Caco-2 (cell line): Measurements from ENCODE around the gene CRB1. TPM values are rescaled to one million over a fixed set of nuclear protein-coding genes. Genes with fewer than 3 reads are reported as not detected.

ENCODE experiments used
- BruUV-seq: library from RNA; stranded (reverse); fragments of 400-500 nt; replicated peaks from 2 replicates; lab custom pipeline; 2021; lab: Mats Ljungman, UMichigan
- CTCF ChIA-PET: fragments of 300-600 bp; sonication (Branson Sonifier 250); formaldehyde crosslinking; loops from one replicate; lab custom pipeline; 2022; ENCODE audit warnings: antibody characterized with exemption; lab: Charles Lee
- POLR2A ChIA-PET: fragments of 300-600 bp; sonication (Branson Sonifier 250); formaldehyde crosslinking; loops from one replicate; lab custom pipeline; 2022; ENCODE audit warnings: antibody characterized with exemption; lab: Charles Lee
- DNase-seq, 2 experiments: peaks; one replicate each; pipeline versions ENCODE4 v3.0.0 to v3.0.0-alpha.2; 2020 to 2022
- H3K27me3 ChIP-seq: replicated peaks from 2 replicates; pipeline ENCODE4 v1.6.0; 2011; ENCODE audit warnings: low read length; ENCODE audit not compliant: control insufficient read depth, insufficient read depth
- H3K36me3 ChIP-seq: 2 replicates; pipeline ENCODE4 v1.5.1; 2011; ENCODE audit warnings: low read length; ENCODE audit not compliant: control insufficient read depth, insufficient read depth
- H3K4me1 ChIP-seq: fragments of 250-450 bp; sonication (Bioruptor Pico); 2 replicates; pipeline ENCODE4 v1.5.1; 2020; ENCODE audit warnings: mild to moderate bottlenecking
- H3K4me3 ChIP-seq: 2 replicates; pipeline ENCODE4 v1.5.1; 2011; ENCODE audit warnings: low read depth, mild to moderate bottlenecking, control low read depth, low read length
- H3K9me3 ChIP-seq: fragments of 250-450 bp; sonication (Bioruptor Pico); 2 replicates; pipeline ENCODE4 v1.5.1; 2020; ENCODE audit warnings: mild to moderate bottlenecking, moderate library complexity
- H3K27ac Mint-ChIP-seq: one replicate; pipeline ENCODE4 v1.8.0; 2022; ENCODE audit warnings: mixed read lengths; ENCODE audit not compliant: unreplicated experiment
- H3K27me3 Mint-ChIP-seq: one replicate; pipeline ENCODE4 v1.8.0; 2022; ENCODE audit warnings: mixed read lengths; ENCODE audit not compliant: insufficient read depth, unreplicated experiment
- H3K36me3 Mint-ChIP-seq: one replicate; pipeline ENCODE4 v1.8.0; 2022; ENCODE audit warnings: mild to moderate bottlenecking, mixed read lengths; ENCODE audit not compliant: insufficient read depth, unreplicated experiment
- H3K4me1 Mint-ChIP-seq: one replicate; pipeline ENCODE4 v1.8.0; 2022; ENCODE audit warnings: low read depth, mixed read lengths; ENCODE audit not compliant: unreplicated experiment
- H3K4me3 Mint-ChIP-seq: one replicate; pipeline ENCODE4 v1.8.0; 2022; ENCODE audit warnings: mild to moderate bottlenecking, moderate library complexity, mixed read lengths; ENCODE audit not compliant: unreplicated experiment
- H3K9me3 Mint-ChIP-seq: one replicate; pipeline ENCODE4 v1.8.0; 2022; ENCODE audit warnings: mixed read lengths; ENCODE audit not compliant: unreplicated experiment
- CTCF ChIP-seq, 2 experiments: fragments of 200-600 bp in 1 of 2; IDR thresholded peaks; 1 replicate in 1 of 2; 2 replicates in 1 of 2; pipeline versions ENCODE4 v1.5.1 to v1.8.0; 2011 to 2022; ENCODE audit warnings: antibody characterized with exemption in 1 of 2, control low read depth in 1 of 2, inconsistent platforms in 1 of 2, low read depth in 1 of 2, low read length in 1 of 2, mild to moderate bottlenecking in 1 of 2, moderate library complexity in 1 of 2; ENCODE audit not compliant: insufficient read depth in 1 of 2, severe bottlenecking in 1 of 2, unreplicated experiment in 1 of 2
- intact Hi-C: fragments of 100-400 bp; cut with micrococcal nuclease; formaldehyde crosslinking; loops from one replicate; pipeline ENCODE4 v1.10.0; 2022; ENCODE audit not compliant: unreplicated experiment
- total RNA-seq: library from RNA; stranded (reverse); gene quantifications from 2 replicates; pipeline ENCODE4 v1.2.3, GENCODE V29; 2022

The CRB1 gene
- total RNA-seq, 1 experiment from 2014 or later, result not detected

- H3K4me3 ChIP-seq, result no peak overlapping the region
- Mint-ChIP-seq H3K27ac (no peak overlapping the region), H3K27me3 (peaks cover 3% of the 10 kb centered on the region), H3K4me1 (no peaks in the 10 kb centered on the region), H3K9me3 (no peaks in the 10 kb centered on the region), H3K36me3 (no peaks in the 10 kb centered on the region), H3K4me3 (no peak overlapping the region)
- no peaks in the 10 kb centered on the region for H3K27me3 ChIP-seq
- no peaks in the 10 kb centered on the region for H3K36me3 ChIP-seq
- no peak for DNase-seq
- BruUV-seq, result no TSS peak
- intact Hi-C loops, result no loop called here
- H3K9me3 ChIP-seq, result no peaks in the 10 kb centered on the region
- ChIA-PET CTCF (interaction anchor here (0.7 kb wide), 1 partner anchor 64 kb away, joined by 11 read pairs; no protein-coding TSS in a partner anchor), POLR2A (no interaction called here)
- no peak for TF ChIP-seq CTCF (IDR thresholded peaks at IDR 0.05; ENCODE audit: insufficient read depth in 1 of 2, low read depth in 1 of 2, low read length in 1 of 2, severe bottlenecking in 1 of 2, unreplicated experiment in 1 of 2)
- no peaks in the 10 kb centered on the region for H3K4me1 ChIP-seq
Observed at GRCh38 chr1:197464044-197464443, 196.0 kb downstream of the CRB1 start.

GRCh38 chr1:197465528-197466327 lies 197.7 kb downstream of the CRB1 start:
- TF ChIP-seq CTCF (IDR thresholded peaks at IDR 0.05; ENCODE audit: insufficient read depth in 1 of 2, low read depth in 1 of 2, low read length in 1 of 2, severe bottlenecking in 1 of 2, unreplicated experiment in 1 of 2), result no peak
- ChIA-PET POLR2A (no interaction called here), CTCF (no interaction called here)
- Histone ChIP-seq H3K4me3 (no peak overlapping the region), H3K27me3 (no peaks in the 10 kb centered on the region), H3K4me1 (no peaks in the 10 kb centered on the region), H3K36me3 (no peaks in the 10 kb centered on the region), H3K9me3 (no peaks in the 10 kb centered on the region)
- intact Hi-C loops, result no loop called here
- no TSS peak for BruUV-seq
- DNase-seq, result no peak
- Mint-ChIP-seq H3K27me3 (peaks cover 6% of the 10 kb centered on the region), H3K4me3 (no peak overlapping the region), H3K9me3 (no peaks in the 10 kb centered on the region), H3K27ac (no peak overlapping the region), H3K36me3 (no peaks in the 10 kb centered on the region), H3K4me1 (no peaks in the 10 kb centered on the region)

GRCh38 chr1:197466813-197467212 lies 198.8 kb downstream of the CRB1 start:
- H3K36me3 Mint-ChIP-seq, result no peaks in the 10 kb centered on the region
- H3K27ac Mint-ChIP-seq, result no peak overlapping the region
- no peaks in the 10 kb centered on the region for H3K36me3 ChIP-seq
- POLR2A ChIA-PET, result no interaction called here
- H3K27me3 Mint-ChIP-seq, result peaks cover 6% of the 10 kb centered on the region
- no peaks in the 10 kb centered on the region for H3K27me3 ChIP-seq
- no peaks in the 10 kb centered on the region for H3K9me3 ChIP-seq
- BruUV-seq, result no TSS peak
- no peaks in the 10 kb centered on the region for H3K9me3 Mint-ChIP-seq
- no peak for DNase-seq
- CTCF ChIA-PET, result no interaction called here
- no peak overlapping the region for H3K4me3 ChIP-seq
- no peak overlapping the region for H3K4me3 Mint-ChIP-seq
- TF ChIP-seq CTCF (IDR thresholded peaks at IDR 0.05; ENCODE audit: insufficient read depth in 1 of 2, low read depth in 1 of 2, low read length in 1 of 2, severe bottlenecking in 1 of 2, unreplicated experiment in 1 of 2), result no peak
- intact Hi-C loops, result no loop called here
- H3K4me1 ChIP-seq, result no peaks in the 10 kb centered on the region
- no peaks in the 10 kb centered on the region for H3K4me1 Mint-ChIP-seq
